IMR-90 (cell line): Measurements from ENCODE around the gene FAM241A. TPM values are rescaled to one million over a fixed set of nuclear protein-coding genes. Genes with fewer than 3 reads are reported as not detected.
"Not testable (repeated sequence)": the region's sequence is repeated elsewhere in the genome, so short reads cannot be mapped to it uniquely, and the experiment has no call there.

Source experiments
- ATAC-seq: fragments of 200-7000 bp; cut with Tn5 transposase; 2 replicates; pipeline ENCODE4 v1.9.1; 2020; ENCODE audit warnings: low read depth, mild to moderate bottlenecking, moderate library complexity
- BruUV-seq: library from RNA; stranded (reverse); fragments of 400-500 nt; replicated peaks from 2 replicates; lab custom pipeline; 2021; lab: Mats Ljungman, UMichigan
- CTCF ChIA-PET: fragments of 300-600 bp; formaldehyde crosslinking; extraction: SDS; loops from one replicate; lab custom pipeline; 2021; ENCODE audit warnings: antibody characterized with exemption; lab: Yijun Ruan, JAX
- POLR2A ChIA-PET: fragments of 300-600 bp; sonication (Branson Sonifier 250); formaldehyde crosslinking; loops from one replicate; lab custom pipeline; 2022; ENCODE audit warnings: antibody characterized with exemption; ENCODE audit not compliant: unreplicated experiment; lab: Charles Lee
- DNase-seq: peaks from one replicate; pipeline ENCODE4 v3.0.0; 2013
- H2AFZ ChIP-seq: replicated peaks from 2 replicates; pipeline ENCODE3; 2013; ENCODE audit warnings: low read length, mild to moderate bottlenecking; ENCODE audit not compliant: poor library complexity
- H2AK5ac ChIP-seq: 2 replicates; pipeline ENCODE4 v1.6.1; 2013; ENCODE audit warnings: low read depth, low read length, inconsistent platforms
- H2AK9ac ChIP-seq: replicated peaks from 2 replicates; pipeline ENCODE3; 2013; ENCODE audit warnings: mild to moderate bottlenecking, low read depth, low read length, moderate library complexity; ENCODE audit not compliant: poor library complexity
- H2BK120ac ChIP-seq: 2 replicates; pipeline ENCODE4 v1.6.1; 2013; ENCODE audit warnings: low read depth, low read length, inconsistent platforms
- H2BK15ac ChIP-seq: 3 replicates; pipeline ENCODE4 v1.6.1; 2013; ENCODE audit warnings: low read depth, low read length, inconsistent platforms
- H2BK20ac ChIP-seq: 2 replicates; pipeline ENCODE4 v1.6.1; 2013; ENCODE audit warnings: low read depth, mild to moderate bottlenecking, inconsistent platforms, low read length, moderate library complexity
- H2BK5ac ChIP-seq: 2 replicates; pipeline ENCODE4 v1.6.1; 2013; ENCODE audit warnings: mild to moderate bottlenecking, low read depth, low read length, inconsistent platforms; ENCODE audit not compliant: poor library complexity, severe bottlenecking
- H3K14ac ChIP-seq: replicated peaks from 2 replicates; pipeline ENCODE4 v1.6.1; 2013; ENCODE audit warnings: low read depth, low read length, inconsistent platforms
- H3K18ac ChIP-seq: 2 replicates; pipeline ENCODE4 v1.6.1; 2013; ENCODE audit warnings: low read depth, low read length, control low read depth
- H3K23ac ChIP-seq: 2 replicates; pipeline ENCODE4 v1.6.1; 2013; ENCODE audit warnings: low read depth, low read length, inconsistent platforms
- H3K27ac ChIP-seq: 2 replicates; pipeline ENCODE4 v1.5.1; 2013; ENCODE audit warnings: mild to moderate bottlenecking, control low read depth, low read length; ENCODE audit not compliant: insufficient read depth
- H3K27me3 ChIP-seq: 2 replicates; pipeline ENCODE4 v1.6.1; 2013; ENCODE audit warnings: low read length; ENCODE audit not compliant: control insufficient read depth, insufficient read depth
- H3K36me3 ChIP-seq: 2 replicates; pipeline ENCODE4 v1.6.1; 2013; ENCODE audit warnings: low read length, mixed read lengths; ENCODE audit not compliant: control insufficient read depth, insufficient read depth
- H3K4ac ChIP-seq: 2 replicates; pipeline ENCODE4 v1.6.1; 2013; ENCODE audit warnings: low read depth, low read length, inconsistent platforms
- H3K4me1 ChIP-seq: 2 replicates; pipeline ENCODE4 v1.6.1; 2013; ENCODE audit warnings: low read length, mixed read lengths; ENCODE audit not compliant: control insufficient read depth, insufficient read depth
- H3K4me2 ChIP-seq: 2 replicates; pipeline ENCODE4 v1.6.1; 2013; ENCODE audit warnings: low read depth, mild to moderate bottlenecking, control low read depth, low read length, moderate library complexity
- H3K4me3 ChIP-seq: 2 replicates; pipeline ENCODE4 v1.5.1; 2013; ENCODE audit warnings: low read depth, mild to moderate bottlenecking, control low read depth, low read length, moderate library complexity; ENCODE audit not compliant: insufficient read depth
- H3K56ac ChIP-seq: 2 replicates; pipeline ENCODE4 v1.6.1; 2013; ENCODE audit warnings: low read length, inconsistent platforms; ENCODE audit not compliant: insufficient read depth; ENCODE audit errors: extremely low read depth
- H3K79me1 ChIP-seq, 2 experiments: 2 replicates each; pipeline ENCODE4 v1.6.1; 2013; ENCODE audit warnings: low read length in 2 of 2, inconsistent platforms in 1 of 2, low read depth in 1 of 2
- H3K9ac ChIP-seq: 2 replicates; pipeline ENCODE4 v1.6.1; 2013; ENCODE audit warnings: low read depth, low read length, control low read depth
- H3K9me1 ChIP-seq: 2 replicates; pipeline ENCODE4 v1.6.1; 2013; ENCODE audit warnings: low read length, inconsistent platforms; ENCODE audit not compliant: insufficient read depth
- H3K9me3 ChIP-seq: 2 replicates; pipeline ENCODE4 v1.6.1; 2013; ENCODE audit warnings: low read length; ENCODE audit not compliant: control insufficient read depth, insufficient read depth
- H4K20me1 ChIP-seq: 2 replicates; pipeline ENCODE4 v1.6.1; 2013; ENCODE audit warnings: low read length, inconsistent platforms; ENCODE audit not compliant: insufficient read depth
- H4K5ac ChIP-seq: 2 replicates; pipeline ENCODE4 v1.6.1; 2013; ENCODE audit warnings: mild to moderate bottlenecking, low read depth, low read length, control low read depth
- H4K8ac ChIP-seq, 2 experiments: 2 replicates each; pipeline ENCODE4 v1.6.1; 2013; ENCODE audit warnings: low read depth in 2 of 2, low read length in 2 of 2, control low read depth in 1 of 2, inconsistent platforms in 1 of 2
- H4K91ac ChIP-seq: 2 replicates; pipeline ENCODE4 v1.6.1; 2013; ENCODE audit warnings: low read depth, low read length, inconsistent platforms; ENCODE audit not compliant: insufficient read depth
- CHD1 ChIP-seq: IDR thresholded peaks from 2 replicates; pipeline ENCODE4 v1.6.1; 2012; ENCODE audit warnings: low read depth, low read length, improper control_type of control experiment
- FOS ChIP-seq: fragments of 150-350 bp; IDR thresholded peaks from 2 replicates; pipeline ENCODE4 v1.6.1; 2016; ENCODE audit warnings: low read depth, low read length
- MAFK ChIP-seq: IDR thresholded peaks from 2 replicates; pipeline ENCODE4 v1.6.1; 2012; ENCODE audit warnings: low read depth, low read length, improper control_type of control experiment
- MAZ ChIP-seq: IDR thresholded peaks from 2 replicates; pipeline ENCODE4 v1.6.1; 2012; ENCODE audit warnings: low read depth, mild to moderate bottlenecking, low read length, improper control_type of control experiment, moderate library complexity, borderline replicate concordance
- MXI1 ChIP-seq: IDR thresholded peaks from 2 replicates; pipeline ENCODE4 v1.6.1; 2012; ENCODE audit warnings: low read depth, mild to moderate bottlenecking, low read length, moderate library complexity, borderline replicate concordance
- NFE2L2 ChIP-seq: fragments of 150-350 bp; IDR thresholded peaks from 2 replicates; pipeline ENCODE4 v1.6.1; 2016; ENCODE audit warnings: low read depth, mild to moderate bottlenecking, low read length
- SMC3 ChIP-seq: fragments of 150-350 bp; IDR thresholded peaks from 2 replicates; pipeline ENCODE4 v1.6.1; 2016; ENCODE audit warnings: low read depth, mild to moderate bottlenecking, antibody characterized with exemption, low read length, moderate library complexity
- WGBS, 2 experiments: methylation state at CpG; one replicate each; pipeline versions ENCODE4 v1.1.5 to v1.1.7; 2013; ENCODE audit warnings: missing lambda C conversion rate in 2 of 2; ENCODE audit not compliant: insufficient read length in 1 of 2; ENCODE audit errors: extremely low coverage in 2 of 2; 5-methylcytosine and 5-hydroxymethylcytosine counted together
- dilution Hi-C: fragments of 300-500 bp; cut with HindIII; formaldehyde crosslinking; loops from one replicate; pipeline ENCODE4 v1.14.3; 2018; ENCODE audit warnings: low sequenced_read_pairs; ENCODE audit not compliant: unreplicated experiment
- in situ Hi-C: fragments of 300-500 bp; cut with MboI; formaldehyde crosslinking; loops from 3 replicates; pipeline ENCODE4 v1.14.3; 2019; ENCODE audit warnings: low sequenced_read_pairs, inconsistent platforms, mixed read lengths
- intact Hi-C: fragments of 100-400 bp; cut with micrococcal nuclease; formaldehyde crosslinking; loops from 2 replicates; pipeline ENCODE4 v1.10.0; 2022
- polyA plus RNA-seq, 3 experiments: library from polyadenylated mRNA; depleted of rRNA; stranded (reverse); fragments of >200 nt; gene quantifications; 2 replicates each; pipeline ENCODE4 v1.2.3, GENCODE V29; 2012; ENCODE audit warnings: low replicate concordance in 1 of 3
- total RNA-seq: library from RNA; depleted of rRNA; stranded (reverse); fragments of >200 nt; gene quantifications from 2 replicates; pipeline ENCODE4 v1.2.3, GENCODE V29; 2012
- TF ChIP-seq, protein P1 (sequence below): fragments of 150-350 bp; IDR thresholded peaks from 2 replicates; pipeline ENCODE4 v1.6.1; 2016; ENCODE audit warnings: low read depth, mild to moderate bottlenecking, low read length, moderate library complexity, borderline replicate concordance

FAM241A gene
- total and polyA plus RNA-seq, 2 of the 4 experiments (the other 2 are of a cell fraction): under 0.01 to 0.24 TPM

DNA sequence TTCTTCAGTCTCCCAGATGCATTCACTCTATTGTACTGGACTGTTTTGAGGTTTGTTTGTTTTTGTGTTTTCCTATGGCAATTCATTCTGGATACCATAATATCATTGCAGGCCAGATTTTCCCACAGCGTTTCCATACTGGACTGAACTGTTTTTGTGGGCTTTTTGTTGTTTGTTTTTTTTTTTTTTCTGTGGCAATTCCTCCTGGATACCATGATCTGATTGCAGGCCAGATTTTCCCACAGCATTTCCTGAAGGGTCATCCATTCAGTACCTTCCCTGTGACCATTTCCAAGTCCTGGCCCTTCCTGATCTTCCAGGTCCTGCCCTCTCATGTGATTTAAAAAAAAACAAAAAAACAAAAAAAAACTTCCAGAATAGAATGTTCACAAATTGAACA, 33.9 kb upstream of the FAM241A start:
- no TSS peak for BruUV-seq
- Histone ChIP-seq H3K4ac (no peak overlapping the region), H2BK20ac (no peak overlapping the region), H2BK120ac (no peak overlapping the region), H3K27me3 (no peaks in the 10 kb centered on the region; the same call in 1 of the 2 replicates), H3K27ac (no peak overlapping the region), H2BK15ac (no peak overlapping the region), H4K20me1 (no peaks in the 10 kb centered on the region), H4K5ac (no peak overlapping the region), H3K9ac (no peak overlapping the region), H3K4me2 (no peak overlapping the region), H3K36me3 (no peaks in the 10 kb centered on the region), H3K14ac (no peak overlapping the region), H2AFZ (no peak overlapping the region), H2AK9ac (no peak overlapping the region), H3K56ac (no peak overlapping the region), H3K4me3 (no peak overlapping the region), H2BK5ac (no peak overlapping the region), H3K79me1 (no peaks in the 10 kb centered on the region), H3K18ac (no peak overlapping the region), H4K91ac (no peak overlapping the region), H3K23ac (no peak overlapping the region), H4K8ac (no peak overlapping the region), H3K9me3 (no peaks in the 10 kb centered on the region), H2AK5ac (no peak overlapping the region), H3K9me1 (no peaks in the 10 kb centered on the region; the same call in 1 of the 2 replicates), H3K4me1 (no peaks in the 10 kb centered on the region; the same call in 1 of the 2 replicates)
- DNase-seq (no peak), ATAC-seq (no peak)
- in situ Hi-C loops: no loop called here
- dilution Hi-C loops: no loop called here
- intact Hi-C loops: no loop called here
- POLR2A ChIA-PET: no interaction called here
- CTCF ChIA-PET: interaction anchor here (0.8 kb wide), 1 partner anchor 119 kb away, joined by 3 read pairs; no protein-coding TSS in a partner anchor
- TF ChIP-seq MAZ: no peak
- no peak for TF ChIP-seq NFE2L2
- TF ChIP-seq MAFK: no peak
- no peak for TF ChIP-seq FOS
- TF ChIP-seq, protein P1, sequence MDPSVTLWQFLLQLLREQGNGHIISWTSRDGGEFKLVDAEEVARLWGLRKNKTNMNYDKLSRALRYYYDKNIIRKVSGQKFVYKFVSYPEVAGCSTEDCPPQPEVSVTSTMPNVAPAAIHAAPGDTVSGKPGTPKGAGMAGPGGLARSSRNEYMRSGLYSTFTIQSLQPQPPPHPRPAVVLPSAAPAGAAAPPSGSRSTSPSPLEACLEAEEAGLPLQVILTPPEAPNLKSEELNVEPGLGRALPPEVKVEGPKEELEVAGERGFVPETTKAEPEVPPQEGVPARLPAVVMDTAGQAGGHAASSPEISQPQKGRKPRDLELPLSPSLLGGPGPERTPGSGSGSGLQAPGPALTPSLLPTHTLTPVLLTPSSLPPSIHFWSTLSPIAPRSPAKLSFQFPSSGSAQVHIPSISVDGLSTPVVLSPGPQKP: no peak
- no peak for TF ChIP-seq CHD1
- no peak for TF ChIP-seq SMC3
- no peak for TF ChIP-seq MXI1
- WGBS, 2 experiments: no CpG with 5 or more reads among the region's 1 CpG

DNA sequence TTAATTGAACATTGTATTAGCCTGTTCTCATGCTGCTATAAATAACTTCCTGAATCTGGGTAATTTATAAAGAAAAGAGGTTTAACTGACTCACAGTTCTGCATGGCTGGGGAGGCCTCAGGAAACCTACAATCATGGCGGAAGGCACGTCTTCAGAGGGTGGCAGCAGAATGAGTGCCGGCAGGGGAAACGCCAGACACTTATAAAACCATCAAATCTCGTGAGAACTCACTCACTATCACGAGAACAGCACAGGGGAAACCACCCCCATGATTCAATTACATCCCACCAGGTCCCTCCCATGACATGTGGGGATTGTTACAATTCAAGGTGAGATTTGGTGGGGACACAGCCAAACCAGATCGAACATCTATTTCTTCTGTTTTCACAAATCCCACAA, 33.2 kb upstream of the FAM241A start:
- H3K27me3 ChIP-seq, H3K9me3 ChIP-seq, H2AFZ ChIP-seq, H4K5ac ChIP-seq, H3K36me3 ChIP-seq, H4K20me1 ChIP-seq, dilution Hi-C loops, H3K4me3 ChIP-seq, H3K14ac ChIP-seq, ATAC-seq, H3K4me2 ChIP-seq, H3K9me1 ChIP-seq, H3K23ac ChIP-seq, intact Hi-C loops, CTCF ChIA-PET, H3K18ac ChIP-seq, H2BK120ac ChIP-seq, H3K27ac ChIP-seq, H3K56ac ChIP-seq, H3K4ac ChIP-seq, H2BK15ac ChIP-seq, POLR2A ChIA-PET, H2BK5ac ChIP-seq, H4K8ac ChIP-seq, H3K9ac ChIP-seq, in situ Hi-C loops, BruUV-seq, H2BK20ac ChIP-seq, H4K91ac ChIP-seq, H2AK9ac ChIP-seq, H3K4me1 ChIP-seq, H3K79me1 ChIP-seq, DNase-seq, H2AK5ac ChIP-seq: not testable (repeated sequence)
- WGBS, 2 experiments: no CpG with 5 or more reads among the region's 7 CpGs
